Embryonic facial prominence (tissue), 1 donor: Measurements from ENCODE around the gene TAS2R46.
"Not testable (repeated sequence)": the region's sequence is repeated elsewhere in the genome, so short reads cannot be mapped to it uniquely, and the experiment has no call there.

Experiments used
- DNase-seq: peaks from one replicate; pipeline ENCODE4 v3.0.0-alpha.2; 2016; ENCODE audit errors: extremely low spot score

The TAS2R46 gene

DNA sequence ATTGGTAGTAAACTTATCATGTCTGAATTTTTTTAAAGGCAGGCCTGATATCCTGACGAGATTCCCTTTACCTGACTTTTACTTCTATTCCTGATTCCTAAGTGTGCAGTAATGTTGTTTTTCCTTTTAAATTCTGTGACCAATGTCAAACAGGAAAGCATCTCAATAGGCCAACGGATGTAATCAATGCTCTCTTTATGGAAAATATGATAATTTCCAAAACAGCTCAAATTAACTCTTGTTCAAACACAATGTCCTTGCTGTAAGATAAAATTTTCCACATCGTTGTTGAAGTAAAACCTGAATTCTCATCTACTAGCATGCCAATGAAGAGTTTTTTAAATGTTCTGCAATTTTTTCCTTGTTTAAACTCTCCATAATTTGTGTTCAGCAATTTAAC, 22.9 kb downstream of the TAS2R46 start:
- no peak for DNase-seq

DNA sequence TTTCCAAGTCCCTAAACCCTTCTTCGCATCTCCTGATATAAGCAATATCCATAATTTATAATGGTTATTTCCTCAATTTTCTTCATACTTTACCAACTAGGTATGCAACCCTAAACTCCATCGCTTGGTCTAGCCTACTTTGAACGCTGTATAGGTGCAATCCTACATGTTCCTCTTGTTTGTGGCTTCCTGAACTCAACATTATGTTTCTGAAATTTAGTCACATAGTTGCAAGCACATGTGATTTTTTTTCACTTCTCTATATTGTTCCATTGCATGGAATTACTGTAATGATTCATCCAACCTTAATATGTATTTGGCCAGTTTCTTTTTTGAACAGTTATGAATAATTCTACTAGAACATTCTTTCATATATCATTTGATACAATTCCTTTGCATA, 28.1 kb downstream of the TAS2R46 start:
- not testable (repeated sequence) for DNase-seq

DNA sequence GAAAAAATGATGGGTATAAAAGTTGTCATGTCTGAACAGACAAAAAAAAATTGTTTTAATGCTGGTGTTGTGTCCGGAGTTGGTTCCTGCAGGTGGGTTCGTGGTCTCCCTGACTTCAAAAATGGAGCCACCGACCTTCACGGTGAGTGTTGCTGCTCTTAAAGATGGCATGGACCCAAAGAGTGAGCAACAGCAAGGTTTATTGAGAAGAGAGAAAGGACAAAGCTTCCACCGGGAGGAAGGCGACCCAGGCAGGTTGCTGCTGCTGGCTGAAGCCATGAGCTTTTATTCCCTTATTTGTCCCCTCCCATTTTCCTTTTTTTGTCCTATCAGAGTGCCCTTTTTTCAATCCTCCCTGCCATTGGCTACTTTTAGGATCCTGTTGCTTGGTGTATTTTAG, 30.8 kb downstream of the TAS2R46 start, which contains the start of gene TAS2R31:
TSS of gene TAS2R31 (minus strand) at position 101 of the 400 bp plus-strand sequence. CDS start at position 29, 72 bp downstream.
- no peak for DNase-seq

DNA sequence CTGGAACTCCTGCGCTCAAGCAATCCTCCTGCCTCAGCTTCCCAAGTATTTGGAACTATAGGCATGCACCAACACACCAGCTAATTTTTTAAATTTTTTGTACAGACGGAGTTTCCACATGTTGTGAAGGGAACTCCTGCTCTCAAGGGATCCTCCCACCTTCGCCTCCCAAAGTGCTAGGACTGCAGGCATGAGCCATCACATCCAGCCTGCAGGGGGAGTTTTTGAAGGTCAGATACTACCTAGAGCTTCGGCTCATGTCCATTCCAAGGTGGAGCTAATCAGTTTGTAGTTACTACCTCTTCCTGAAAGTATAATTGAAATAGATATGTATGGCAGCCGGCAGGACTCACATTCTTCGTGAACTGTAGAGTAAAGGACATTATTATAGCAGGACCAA, 36.0 kb downstream of the TAS2R46 start:
- no peak for DNase-seq

DNA sequence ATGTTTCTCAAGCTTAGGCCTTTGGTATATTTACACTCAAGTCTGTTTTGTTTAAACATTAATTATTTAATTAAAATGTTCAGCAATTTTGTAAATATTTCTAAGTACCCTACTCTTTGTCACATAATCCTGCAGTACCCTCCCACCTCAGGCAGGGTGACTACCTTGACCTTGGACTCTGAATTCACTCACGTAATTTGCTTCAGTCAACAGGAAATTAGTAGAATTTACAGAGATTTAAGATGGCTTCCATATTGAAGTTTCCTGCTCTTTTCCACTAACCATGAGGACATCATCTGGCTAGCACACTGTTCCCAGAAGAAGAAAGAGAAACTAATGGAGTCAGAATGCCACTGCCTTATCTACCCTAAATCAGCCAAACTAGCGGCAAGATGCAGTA, 38.7 kb downstream of the TAS2R46 start:
- DNase-seq, result no peak

DNA sequence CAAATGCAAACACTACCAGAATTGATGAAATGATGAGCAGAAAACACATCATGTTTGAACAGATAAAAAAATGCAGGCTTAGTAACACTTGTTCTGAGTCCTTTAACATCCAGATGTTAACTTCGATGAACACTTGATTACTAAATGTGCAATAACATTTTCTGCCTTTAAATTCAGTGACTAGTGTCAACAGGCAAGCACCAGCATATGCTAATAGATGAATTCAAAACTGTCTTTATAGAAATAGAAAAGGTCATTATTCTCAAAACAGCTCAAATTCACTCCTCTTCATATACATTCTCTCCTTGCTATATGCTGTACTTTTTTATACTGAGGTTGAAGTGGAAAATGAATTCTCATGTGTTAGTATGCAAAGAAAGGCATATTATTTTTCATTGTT, 39.6 kb downstream of the TAS2R46 start, which contains the start of gene TAS2R19:
TSS of gene TAS2R19 (minus strand) at position 101 of the 400 bp plus-strand sequence. CDS start at position 52, 49 bp downstream.
- no peak for DNase-seq

DNA sequence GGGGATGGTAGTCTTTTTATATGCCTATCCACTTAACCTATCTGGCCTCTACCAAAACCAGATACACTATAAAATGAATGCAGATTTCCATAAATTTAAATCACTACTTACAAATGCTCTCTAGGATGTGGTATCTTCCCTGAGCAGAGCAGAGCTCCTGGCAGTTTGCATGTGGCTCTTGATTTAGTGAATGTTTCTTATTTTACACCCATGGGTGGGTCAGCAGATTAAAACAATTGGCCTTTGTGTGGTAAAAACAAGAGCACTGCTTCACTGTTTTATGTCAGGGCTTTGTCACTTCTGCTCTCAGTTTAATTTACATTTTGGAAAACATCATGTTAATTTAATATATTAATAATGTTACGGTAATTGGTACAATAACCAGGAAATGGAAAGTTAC, 45.2 kb downstream of the TAS2R46 start:
- DNase-seq, result no peak

DNA sequence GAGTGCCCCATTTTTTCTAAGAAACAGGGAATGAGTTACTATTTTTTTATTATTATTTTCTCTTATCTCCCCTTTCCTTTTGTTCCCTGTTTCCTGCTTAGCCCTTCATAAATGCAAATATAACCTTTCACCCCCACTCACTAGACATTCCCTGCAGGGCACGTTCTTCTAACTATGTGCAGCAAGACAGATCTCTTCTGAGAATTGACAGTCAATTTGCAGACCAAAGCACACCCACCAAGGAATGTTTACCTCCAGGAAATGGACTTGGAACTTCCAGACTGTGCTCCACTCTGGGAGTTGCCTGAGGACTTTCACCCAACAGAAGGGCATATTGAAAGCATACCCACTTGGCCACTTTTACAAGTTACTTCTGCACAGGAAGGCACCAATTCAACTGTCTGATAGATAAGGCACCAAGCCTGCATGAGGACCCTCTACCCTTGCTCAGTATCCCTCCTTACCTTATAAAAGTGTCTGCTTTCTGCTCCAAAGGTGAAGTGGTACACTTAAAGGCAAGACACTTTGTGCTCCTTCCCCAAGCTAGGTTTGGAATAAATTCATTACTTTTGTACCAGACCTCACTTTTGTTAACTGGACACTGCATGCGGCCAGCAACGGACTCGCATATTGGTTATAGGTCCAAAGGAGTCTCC, 46.2 kb downstream of the TAS2R46 start:
- DNase-seq, result no peak

DNA sequence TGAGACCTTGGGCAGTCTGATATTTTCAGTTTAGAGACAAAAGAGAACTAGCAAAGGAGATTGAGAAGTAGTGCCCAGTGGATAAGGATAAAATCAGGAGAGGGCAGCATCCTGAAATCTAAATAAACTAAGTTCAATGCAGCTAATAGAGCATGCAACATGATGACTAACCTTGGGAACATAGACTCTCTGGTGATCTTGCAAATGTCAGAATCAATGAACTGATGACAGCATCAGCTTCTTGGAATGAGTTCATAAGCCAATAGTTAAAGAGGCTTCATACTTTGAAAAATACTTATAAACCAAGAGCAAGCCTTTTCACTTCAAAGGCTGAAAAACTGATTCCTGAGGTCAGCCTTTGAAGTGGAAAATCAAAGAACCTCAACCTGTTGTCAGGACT, 47.9 kb downstream of the TAS2R46 start:
- DNase-seq, result no peak
